IMR-90 (cell line): ENCODE data around the gene CHL1. TPM values are rescaled to one million over a fixed set of nuclear protein-coding genes. Genes with fewer than 3 reads are reported as not detected.

Experiments
- ATAC-seq: fragments of 200-7000 bp; cut with Tn5 transposase; 2 replicates; pipeline ENCODE4 v1.9.1; 2020; ENCODE audit warnings: low read depth, mild to moderate bottlenecking, moderate library complexity
- BruUV-seq: library from RNA; stranded (reverse); fragments of 400-500 nt; replicated peaks from 2 replicates; lab custom pipeline; 2021; lab: Mats Ljungman, UMichigan
- CTCF ChIA-PET: fragments of 300-600 bp; formaldehyde crosslinking; extraction: SDS; loops from one replicate; lab custom pipeline; 2021; ENCODE audit warnings: antibody characterized with exemption; lab: Yijun Ruan, JAX
- POLR2A ChIA-PET: fragments of 300-600 bp; sonication (Branson Sonifier 250); formaldehyde crosslinking; loops from one replicate; lab custom pipeline; 2022; ENCODE audit warnings: antibody characterized with exemption; ENCODE audit not compliant: unreplicated experiment; lab: Charles Lee
- DNase-seq: peaks from one replicate; pipeline ENCODE4 v3.0.0; 2013
- H2AFZ ChIP-seq: replicated peaks from 2 replicates; pipeline ENCODE3; 2013; ENCODE audit warnings: low read length, mild to moderate bottlenecking; ENCODE audit not compliant: poor library complexity
- H2AK5ac ChIP-seq: 2 replicates; pipeline ENCODE4 v1.6.1; 2013; ENCODE audit warnings: low read depth, low read length, inconsistent platforms
- H2AK9ac ChIP-seq: replicated peaks from 2 replicates; pipeline ENCODE3; 2013; ENCODE audit warnings: mild to moderate bottlenecking, low read depth, low read length, moderate library complexity; ENCODE audit not compliant: poor library complexity
- H2BK120ac ChIP-seq: 2 replicates; pipeline ENCODE4 v1.6.1; 2013; ENCODE audit warnings: low read depth, low read length, inconsistent platforms
- H2BK15ac ChIP-seq: 3 replicates; pipeline ENCODE4 v1.6.1; 2013; ENCODE audit warnings: low read depth, low read length, inconsistent platforms
- H2BK20ac ChIP-seq: 2 replicates; pipeline ENCODE4 v1.6.1; 2013; ENCODE audit warnings: low read depth, mild to moderate bottlenecking, inconsistent platforms, low read length, moderate library complexity
- H2BK5ac ChIP-seq: 2 replicates; pipeline ENCODE4 v1.6.1; 2013; ENCODE audit warnings: mild to moderate bottlenecking, low read depth, low read length, inconsistent platforms; ENCODE audit not compliant: poor library complexity, severe bottlenecking
- H3K14ac ChIP-seq: replicated peaks from 2 replicates; pipeline ENCODE4 v1.6.1; 2013; ENCODE audit warnings: low read depth, low read length, inconsistent platforms
- H3K18ac ChIP-seq: 2 replicates; pipeline ENCODE4 v1.6.1; 2013; ENCODE audit warnings: low read depth, low read length, control low read depth
- H3K23ac ChIP-seq: 2 replicates; pipeline ENCODE4 v1.6.1; 2013; ENCODE audit warnings: low read depth, low read length, inconsistent platforms
- H3K27ac ChIP-seq: 2 replicates; pipeline ENCODE4 v1.5.1; 2013; ENCODE audit warnings: mild to moderate bottlenecking, control low read depth, low read length; ENCODE audit not compliant: insufficient read depth
- H3K27me3 ChIP-seq: 2 replicates; pipeline ENCODE4 v1.6.1; 2013; ENCODE audit warnings: low read length; ENCODE audit not compliant: control insufficient read depth, insufficient read depth
- H3K36me3 ChIP-seq: 2 replicates; pipeline ENCODE4 v1.6.1; 2013; ENCODE audit warnings: low read length, mixed read lengths; ENCODE audit not compliant: control insufficient read depth, insufficient read depth
- H3K4ac ChIP-seq: 2 replicates; pipeline ENCODE4 v1.6.1; 2013; ENCODE audit warnings: low read depth, low read length, inconsistent platforms
- H3K4me1 ChIP-seq: 2 replicates; pipeline ENCODE4 v1.6.1; 2013; ENCODE audit warnings: low read length, mixed read lengths; ENCODE audit not compliant: control insufficient read depth, insufficient read depth
- H3K4me2 ChIP-seq: 2 replicates; pipeline ENCODE4 v1.6.1; 2013; ENCODE audit warnings: low read depth, mild to moderate bottlenecking, control low read depth, low read length, moderate library complexity
- H3K4me3 ChIP-seq: 2 replicates; pipeline ENCODE4 v1.5.1; 2013; ENCODE audit warnings: low read depth, mild to moderate bottlenecking, control low read depth, low read length, moderate library complexity; ENCODE audit not compliant: insufficient read depth
- H3K56ac ChIP-seq: 2 replicates; pipeline ENCODE4 v1.6.1; 2013; ENCODE audit warnings: low read length, inconsistent platforms; ENCODE audit not compliant: insufficient read depth; ENCODE audit errors: extremely low read depth
- H3K79me1 ChIP-seq, 2 experiments: 2 replicates each; pipeline ENCODE4 v1.6.1; 2013; ENCODE audit warnings: low read length in 2 of 2, inconsistent platforms in 1 of 2, low read depth in 1 of 2
- H3K9ac ChIP-seq: 2 replicates; pipeline ENCODE4 v1.6.1; 2013; ENCODE audit warnings: low read depth, low read length, control low read depth
- H3K9me1 ChIP-seq: 2 replicates; pipeline ENCODE4 v1.6.1; 2013; ENCODE audit warnings: low read length, inconsistent platforms; ENCODE audit not compliant: insufficient read depth
- H3K9me3 ChIP-seq: 2 replicates; pipeline ENCODE4 v1.6.1; 2013; ENCODE audit warnings: low read length; ENCODE audit not compliant: control insufficient read depth, insufficient read depth
- H4K20me1 ChIP-seq: 2 replicates; pipeline ENCODE4 v1.6.1; 2013; ENCODE audit warnings: low read length, inconsistent platforms; ENCODE audit not compliant: insufficient read depth
- H4K5ac ChIP-seq: 2 replicates; pipeline ENCODE4 v1.6.1; 2013; ENCODE audit warnings: mild to moderate bottlenecking, low read depth, low read length, control low read depth
- H4K8ac ChIP-seq, 2 experiments: 2 replicates each; pipeline ENCODE4 v1.6.1; 2013; ENCODE audit warnings: low read depth in 2 of 2, low read length in 2 of 2, control low read depth in 1 of 2, inconsistent platforms in 1 of 2
- H4K91ac ChIP-seq: 2 replicates; pipeline ENCODE4 v1.6.1; 2013; ENCODE audit warnings: low read depth, low read length, inconsistent platforms; ENCODE audit not compliant: insufficient read depth
- CHD1 ChIP-seq: IDR thresholded peaks from 2 replicates; pipeline ENCODE4 v1.6.1; 2012; ENCODE audit warnings: low read depth, low read length, improper control_type of control experiment
- ELK1 ChIP-seq: fragments of 150-350 bp; IDR thresholded peaks from 2 replicates; pipeline ENCODE4 v1.6.1; 2016; ENCODE audit warnings: low read depth, mild to moderate bottlenecking, low read length, moderate library complexity, borderline replicate concordance
- FOS ChIP-seq: fragments of 150-350 bp; IDR thresholded peaks from 2 replicates; pipeline ENCODE4 v1.6.1; 2016; ENCODE audit warnings: low read depth, low read length
- MAZ ChIP-seq: IDR thresholded peaks from 2 replicates; pipeline ENCODE4 v1.6.1; 2012; ENCODE audit warnings: low read depth, mild to moderate bottlenecking, low read length, improper control_type of control experiment, moderate library complexity, borderline replicate concordance
- MXI1 ChIP-seq: IDR thresholded peaks from 2 replicates; pipeline ENCODE4 v1.6.1; 2012; ENCODE audit warnings: low read depth, mild to moderate bottlenecking, low read length, moderate library complexity, borderline replicate concordance
- POLR2A ChIP-seq: IDR thresholded peaks from 2 replicates; pipeline ENCODE4 v1.6.1; 2012; ENCODE audit warnings: mild to moderate bottlenecking, low read depth, low read length
- RCOR1 ChIP-seq: IDR thresholded peaks from 2 replicates; pipeline ENCODE4 v1.6.1; 2012; ENCODE audit warnings: mild to moderate bottlenecking, low read length, improper control_type of control experiment; ENCODE audit not compliant: insufficient replicate concordance
- RFX5 ChIP-seq: IDR thresholded peaks from 2 replicates; pipeline ENCODE4 v1.8.0; 2012; ENCODE audit warnings: low read depth, mild to moderate bottlenecking, low read length, moderate library complexity
- USF2 ChIP-seq: fragments of 150-350 bp; IDR thresholded peaks from 2 replicates; pipeline ENCODE4 v1.6.1; 2017; ENCODE audit warnings: mild to moderate bottlenecking, antibody characterized with exemption, low read length, low read depth
- WGBS, 2 experiments: methylation state at CpG; one replicate each; pipeline versions ENCODE4 v1.1.5 to v1.1.7; 2013; ENCODE audit warnings: missing lambda C conversion rate in 2 of 2; ENCODE audit not compliant: insufficient read length in 1 of 2; ENCODE audit errors: extremely low coverage in 2 of 2; 5-methylcytosine and 5-hydroxymethylcytosine counted together
- dilution Hi-C: fragments of 300-500 bp; cut with HindIII; formaldehyde crosslinking; loops from one replicate; pipeline ENCODE4 v1.14.3; 2018; ENCODE audit warnings: low sequenced_read_pairs; ENCODE audit not compliant: unreplicated experiment
- in situ Hi-C: fragments of 300-500 bp; cut with MboI; formaldehyde crosslinking; loops from 3 replicates; pipeline ENCODE4 v1.14.3; 2019; ENCODE audit warnings: low sequenced_read_pairs, inconsistent platforms, mixed read lengths
- intact Hi-C: fragments of 100-400 bp; cut with micrococcal nuclease; formaldehyde crosslinking; loops from 2 replicates; pipeline ENCODE4 v1.10.0; 2022
- polyA plus RNA-seq, 3 experiments: library from polyadenylated mRNA; depleted of rRNA; stranded (reverse); fragments of >200 nt; gene quantifications; 2 replicates each; pipeline ENCODE4 v1.2.3, GENCODE V29; 2012; ENCODE audit warnings: low replicate concordance in 1 of 3
- total RNA-seq: library from RNA; depleted of rRNA; stranded (reverse); fragments of >200 nt; gene quantifications from 2 replicates; pipeline ENCODE4 v1.2.3, GENCODE V29; 2012

The CHL1 gene
- total and polyA plus RNA-seq, 2 of the 4 experiments (the other 2 are of a cell fraction), result 0.38 to 1.6 TPM

- no peak overlapping the region for H3K14ac ChIP-seq
- H3K4me3 ChIP-seq, result no peak overlapping the region
- in situ Hi-C loops, result no loop called here
- WGBS, 2 experiments, result no CpG with 5 or more reads among the region's 4 CpGs
- no peak overlapping the region for H2AFZ ChIP-seq
- no peaks in the 10 kb centered on the region for H3K9me1 ChIP-seq
- H2BK5ac ChIP-seq, result no peak overlapping the region
- no peaks in the 10 kb centered on the region for H3K36me3 ChIP-seq
- H3K9ac ChIP-seq, result no peak overlapping the region
- ATAC-seq, result no peak
- TF ChIP-seq CHD1 (no peak), USF2 (no peak), FOS (no peak), POLR2A (no peak), MAZ (no peak), MXI1 (no peak), RCOR1 (no peak), ELK1 (no peak), RFX5 (no peak)
- H4K20me1 ChIP-seq, result no peaks in the 10 kb centered on the region
- no peaks in the 10 kb centered on the region for H3K79me1 ChIP-seq
- no peak overlapping the region for H3K4ac ChIP-seq
- H3K27ac ChIP-seq, result no peak overlapping the region
- H3K27me3 ChIP-seq, result no peaks in the 10 kb centered on the region
- no peak overlapping the region for H3K56ac ChIP-seq
- no TSS peak for BruUV-seq
- DNase-seq, result no peak
- no peaks in the 10 kb centered on the region for H3K4me1 ChIP-seq
- H2BK15ac ChIP-seq, result no peak overlapping the region
- no peak overlapping the region for H2AK5ac ChIP-seq
- no peak overlapping the region for H2AK9ac ChIP-seq
- H4K91ac ChIP-seq, result no peak overlapping the region
- no peak overlapping the region for H4K8ac ChIP-seq
- H3K4me2 ChIP-seq, result no peak overlapping the region
- peaks cover 3% of the 10 kb centered on the region; the same call in 1 of the 2 replicates for H3K9me3 ChIP-seq
- dilution Hi-C loops, result no loop called here
- H2BK120ac ChIP-seq, result no peak overlapping the region
- ChIA-PET CTCF (no interaction called here), POLR2A (no interaction called here)
- H4K5ac ChIP-seq, result no peak overlapping the region
- intact Hi-C loops, result no loop called here
- H2BK20ac ChIP-seq, result no peak overlapping the region
- no peak overlapping the region for H3K18ac ChIP-seq
- no peak overlapping the region for H3K23ac ChIP-seq
These were observed 256.5 kb downstream of the CHL1 start for GRCh38 chr3:453106-453505.
